Activated naive CD8-positive, alpha-beta T cell treated with anti-CD3 and anti-CD28 coated beads for 36 hours (primary cell): Measurements from ENCODE around the gene DNASE1L2. TPM values are rescaled to one million over a fixed set of nuclear protein-coding genes. Genes with fewer than 3 reads are reported as not detected.
"Not testable (repeated sequence)": the region's sequence is repeated elsewhere in the genome, so short reads cannot be mapped to it uniquely, and the experiment has no call there.

Source experiments
- DNase-seq: peaks from one replicate; pipeline ENCODE4 v3.0.0; 2021
- H3K27ac Mint-ChIP-seq: one replicate; pipeline ENCODE4 v1.8.0; 2022; ENCODE audit warnings: mild to moderate bottlenecking, moderate library complexity, mixed read lengths
- H3K27me3 Mint-ChIP-seq: one replicate; pipeline ENCODE4 v1.8.0; 2022; ENCODE audit warnings: mild to moderate bottlenecking, mixed read lengths
- H3K36me3 Mint-ChIP-seq: one replicate; pipeline ENCODE4 v1.8.0; 2021; ENCODE audit warnings: mild to moderate bottlenecking, mixed read lengths
- H3K4me1 Mint-ChIP-seq: one replicate; pipeline ENCODE4 v1.8.0; 2021; ENCODE audit warnings: mixed read lengths
- H3K4me3 Mint-ChIP-seq: one replicate; pipeline ENCODE4 v1.8.0; 2022; ENCODE audit warnings: mild to moderate bottlenecking, moderate library complexity, mixed read lengths
- H3K9me3 Mint-ChIP-seq: one replicate; pipeline ENCODE4 v1.8.0; 2022; ENCODE audit warnings: mixed read lengths
- total RNA-seq, 2 experiments: library from RNA; stranded (reverse); gene quantifications; one replicate each; pipeline ENCODE4 v1.2.3, GENCODE V29; 2021

The DNASE1L2 gene
- total RNA-seq, 2 experiments from 2014 or later, result 0.87 to 0.92 TPM

DNA sequence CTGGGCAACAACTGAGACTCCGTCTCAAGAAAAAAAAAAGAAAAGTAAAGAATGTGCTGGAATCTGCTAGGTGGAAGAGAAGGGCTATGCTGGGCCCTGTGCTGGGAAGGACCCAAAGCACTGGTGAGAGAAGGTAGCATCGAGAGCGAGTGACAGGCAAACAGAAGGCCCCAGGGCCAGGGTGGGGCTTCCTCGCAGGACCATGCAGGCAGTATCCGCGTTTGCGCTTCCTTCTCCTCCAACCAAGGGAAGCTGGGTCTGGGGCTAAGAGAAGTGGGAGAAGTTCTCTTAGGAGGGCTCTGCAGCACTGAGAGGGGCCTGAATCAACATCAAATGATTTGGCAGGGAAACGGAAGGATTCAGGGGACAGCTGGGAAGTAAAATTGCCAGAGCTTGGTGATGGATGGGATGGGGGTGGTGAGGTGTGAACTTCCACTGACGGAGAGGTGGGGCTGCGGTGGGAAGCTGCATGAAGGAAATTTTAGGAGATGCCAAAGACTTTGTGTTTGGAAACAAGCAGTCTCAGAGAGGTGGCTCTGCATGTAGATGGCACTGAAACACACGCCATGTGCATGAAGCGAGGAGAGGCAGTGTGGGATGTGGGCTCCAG is 20.4 kb downstream of the DNASE1L2 start:
- Mint-ChIP-seq H3K9me3 (no peaks in the 10 kb centered on the region), H3K36me3 (peaks cover 39% of the 10 kb centered on the region)

DNA sequence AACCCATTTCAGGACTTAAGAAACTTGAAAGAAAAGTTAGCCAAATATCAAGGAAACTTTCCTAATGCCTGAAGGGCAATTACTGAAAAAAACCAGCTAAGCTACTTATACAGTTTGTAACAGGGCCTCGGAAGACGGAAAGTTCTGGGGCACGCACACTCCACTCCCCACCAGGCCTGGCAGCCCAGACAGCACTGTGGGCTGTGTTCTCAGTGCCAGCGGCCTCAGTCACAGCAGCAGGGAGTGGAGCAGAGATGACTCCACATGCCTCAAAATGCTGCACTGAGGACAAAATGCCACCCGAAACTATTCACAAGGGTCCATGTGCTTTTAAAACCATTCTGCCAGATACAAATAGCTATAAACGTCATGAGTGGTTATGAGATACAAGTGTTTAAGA is 21.5 kb downstream of the DNASE1L2 start:
- H3K9me3 Mint-ChIP-seq, result no peaks in the 10 kb centered on the region
- peaks cover 8% of the 10 kb centered on the region for H3K4me1 Mint-ChIP-seq
- peaks cover 47% of the 10 kb centered on the region for H3K36me3 Mint-ChIP-seq
- peak overlapping the region; percentile 5 for H3K27ac Mint-ChIP-seq
- DNase-seq, result no peak
- no peak overlapping the region for H3K4me3 Mint-ChIP-seq
- no peaks in the 10 kb centered on the region for H3K27me3 Mint-ChIP-seq

More for the DNA sequence above, 20.4 kb downstream of the DNASE1L2 start:
- no peaks in the 10 kb centered on the region for H3K27me3 Mint-ChIP-seq
- DNase-seq, result no peak
- H3K4me3 Mint-ChIP-seq, result no peak overlapping the region
- peak overlapping the region; percentile 43 for H3K27ac Mint-ChIP-seq
- peaks cover 9% of the 10 kb centered on the region for H3K4me1 Mint-ChIP-seq

DNA sequence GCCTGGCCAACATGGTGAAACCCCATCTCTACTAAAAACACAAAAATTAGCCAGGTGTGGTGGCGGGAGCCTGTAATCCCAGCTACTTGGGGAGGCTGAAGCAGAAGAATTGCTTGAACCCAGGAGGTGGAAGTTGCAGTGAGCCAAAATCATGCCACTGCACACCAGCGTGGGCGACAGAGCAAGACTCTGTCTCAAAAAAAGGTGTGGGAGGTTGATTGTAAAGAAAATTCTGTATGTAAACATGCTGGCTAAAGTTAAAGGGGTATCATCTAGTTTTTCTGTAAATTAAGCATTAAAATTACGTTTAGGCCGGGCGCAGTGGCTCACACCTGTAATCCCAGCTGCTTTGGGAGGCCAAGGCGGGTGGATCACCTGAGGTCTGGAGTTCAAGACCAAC is 22.3 kb downstream of the DNASE1L2 start:
- not testable (repeated sequence) for DNase-seq, H3K4me3 Mint-ChIP-seq, H3K9me3 Mint-ChIP-seq, H3K4me1 Mint-ChIP-seq, H3K27me3 Mint-ChIP-seq
- Mint-ChIP-seq H3K36me3 (peaks cover 51% of the 10 kb centered on the region), H3K27ac (peak overlapping the region; percentile 38)

DNA sequence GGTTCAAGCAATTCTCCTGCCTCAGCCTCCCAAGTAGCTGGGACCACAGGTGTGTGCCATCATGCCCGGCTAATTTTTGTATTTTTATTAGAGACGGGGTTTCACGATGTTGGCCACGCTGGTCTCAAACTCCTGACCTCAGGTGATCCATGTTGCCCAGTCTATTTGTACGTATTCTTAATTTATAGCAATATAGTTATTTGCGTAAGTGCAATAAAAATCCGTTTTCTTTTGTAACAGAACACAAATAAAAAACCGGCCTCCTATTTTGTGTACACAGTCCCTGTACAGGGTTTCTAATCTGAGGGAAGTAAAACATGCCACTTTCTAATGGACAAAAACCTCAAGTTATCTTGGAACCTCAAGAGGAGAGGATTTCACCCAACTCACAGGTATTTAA is 24.0 kb downstream of the DNASE1L2 start:
- H3K4me3 Mint-ChIP-seq, result no peak overlapping the region
- peaks cover 52% of the 10 kb centered on the region for H3K36me3 Mint-ChIP-seq
- no peak overlapping the region for H3K27ac Mint-ChIP-seq
- no peaks in the 10 kb centered on the region for H3K27me3 Mint-ChIP-seq
- H3K4me1 Mint-ChIP-seq, result peaks cover 19% of the 10 kb centered on the region
- H3K9me3 Mint-ChIP-seq, result no peaks in the 10 kb centered on the region
- no peak for DNase-seq

- H3K9me3 Mint-ChIP-seq, H3K4me3 Mint-ChIP-seq, H3K27ac Mint-ChIP-seq, DNase-seq, H3K27me3 Mint-ChIP-seq: not testable (repeated sequence)
- Mint-ChIP-seq H3K36me3 (peaks cover 58% of the 10 kb centered on the region), H3K4me1 (peaks cover 31% of the 10 kb centered on the region)
These were observed 26.8 kb downstream of the DNASE1L2 start for GRCh38 chr16:2263026-2263425.

DNA sequence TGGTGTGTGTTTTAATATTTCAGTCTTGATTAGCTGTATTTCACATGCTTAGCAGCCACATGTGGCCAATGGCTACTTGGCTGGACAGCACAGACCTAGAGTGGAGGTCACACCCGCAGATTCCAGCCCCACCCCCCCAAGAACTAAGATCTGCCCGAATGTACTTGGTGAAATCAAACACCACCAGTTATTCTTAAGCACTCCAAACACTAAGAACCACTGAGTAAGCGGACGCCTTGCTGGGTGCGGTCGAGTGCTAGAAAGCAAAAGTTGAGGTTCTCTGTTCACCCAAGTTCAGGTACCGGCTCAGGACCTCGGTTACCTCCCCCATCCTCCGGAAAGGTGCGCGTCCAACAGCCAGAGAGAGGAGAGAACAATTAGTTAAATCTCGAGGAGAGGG is 30.6 kb downstream of the DNASE1L2 start:
- Mint-ChIP-seq H3K4me3 (peak overlapping the region; percentile 92), H3K36me3 (peaks cover 48% of the 10 kb centered on the region), H3K4me1 (peaks cover 36% of the 10 kb centered on the region), H3K27ac (peak overlapping the region; percentile 97)
- not testable (repeated sequence) for H3K9me3 Mint-ChIP-seq, H3K27me3 Mint-ChIP-seq, DNase-seq

GRCh38 chr16:2267505-2267912 is 31.3 kb downstream of the DNASE1L2 start:
- Mint-ChIP-seq H3K4me3 (peak overlapping the region; percentile 92), H3K4me1 (peaks cover 34% of the 10 kb centered on the region), H3K36me3 (peaks cover 42% of the 10 kb centered on the region), H3K27ac (peak overlapping the region; percentile 97)
- not testable (repeated sequence) for H3K9me3 Mint-ChIP-seq, DNase-seq, H3K27me3 Mint-ChIP-seq

DNA sequence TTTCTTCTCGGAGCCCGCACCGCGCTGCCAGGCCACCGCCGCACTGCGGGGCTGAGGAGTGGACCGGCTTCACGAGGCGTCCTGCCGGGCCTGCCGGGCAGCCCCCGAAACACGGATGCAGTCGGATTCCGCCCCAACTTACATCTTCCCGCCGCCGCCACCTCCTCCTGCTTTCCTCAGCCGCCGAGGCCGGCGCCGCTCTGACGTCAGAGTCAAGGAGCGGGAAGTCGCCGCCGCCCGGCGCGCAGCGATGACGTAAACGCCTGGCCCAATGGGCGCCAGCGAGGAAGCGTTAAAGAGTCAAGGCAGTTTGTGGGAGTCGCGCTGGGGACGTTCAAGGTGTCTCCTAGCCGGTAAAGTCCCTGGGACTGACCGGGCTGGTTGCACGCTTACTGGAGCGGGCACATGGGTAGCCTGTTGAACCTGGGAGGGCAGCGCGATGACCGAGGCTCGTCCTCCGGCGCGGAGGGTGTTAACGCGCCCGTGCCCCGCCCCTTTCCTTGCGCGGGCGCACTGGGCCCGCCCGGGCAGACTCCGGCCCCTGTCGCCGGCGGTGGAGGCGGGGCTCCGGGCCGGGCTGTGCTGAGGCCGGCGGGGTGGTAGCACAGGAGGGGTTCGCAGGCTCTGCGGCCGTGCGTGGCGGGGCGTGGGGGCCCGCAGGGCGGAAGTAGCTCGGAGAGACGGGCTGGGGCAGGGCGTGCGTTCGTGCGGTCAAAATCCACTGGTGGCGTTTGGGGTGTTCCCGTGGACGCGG is 31.8 kb downstream of the DNASE1L2 start, which contains the start of gene RNPS1:
TSS of gene RNPS1 (minus strand) at position 214 of the 754 bp plus-strand sequence. CDS start 3,483 bp downstream, outside the sequence.
- peak; percentile 97 for DNase-seq
- Mint-ChIP-seq H3K4me3 (peak within 1 kb of the TSS; percentile 92), H3K27me3 (no peaks in the 10 kb centered on the region), H3K27ac (peak within 1 kb of the TSS; percentile 97), H3K4me1 (peaks cover 34% of the 10 kb centered on the region), H3K9me3 (no peaks in the 10 kb centered on the region), H3K36me3 (peaks cover 36% of the 10 kb centered on the region)

- Mint-ChIP-seq H3K4me3 (no peak overlapping the region), H3K4me1 (peaks cover 24% of the 10 kb centered on the region), H3K9me3 (no peaks in the 10 kb centered on the region), H3K27me3 (no peaks in the 10 kb centered on the region), H3K27ac (no peak overlapping the region), H3K36me3 (peaks cover 26% of the 10 kb centered on the region)
- no peak for DNase-seq
These were observed 33.8 kb downstream of the DNASE1L2 start for GRCh38 chr16:2270070-2270462.

- peaks cover 19% of the 10 kb centered on the region for H3K36me3 Mint-ChIP-seq
- peaks cover 17% of the 10 kb centered on the region for H3K4me1 Mint-ChIP-seq
- no peak overlapping the region for H3K4me3 Mint-ChIP-seq
- no peak for DNase-seq
- no peaks in the 10 kb centered on the region for H3K27me3 Mint-ChIP-seq
- H3K9me3 Mint-ChIP-seq, result no peaks in the 10 kb centered on the region
- H3K27ac Mint-ChIP-seq, result no peak overlapping the region
These were observed 34.6 kb downstream of the DNASE1L2 start for GRCh38 chr16:2270588-2271470.

DNA sequence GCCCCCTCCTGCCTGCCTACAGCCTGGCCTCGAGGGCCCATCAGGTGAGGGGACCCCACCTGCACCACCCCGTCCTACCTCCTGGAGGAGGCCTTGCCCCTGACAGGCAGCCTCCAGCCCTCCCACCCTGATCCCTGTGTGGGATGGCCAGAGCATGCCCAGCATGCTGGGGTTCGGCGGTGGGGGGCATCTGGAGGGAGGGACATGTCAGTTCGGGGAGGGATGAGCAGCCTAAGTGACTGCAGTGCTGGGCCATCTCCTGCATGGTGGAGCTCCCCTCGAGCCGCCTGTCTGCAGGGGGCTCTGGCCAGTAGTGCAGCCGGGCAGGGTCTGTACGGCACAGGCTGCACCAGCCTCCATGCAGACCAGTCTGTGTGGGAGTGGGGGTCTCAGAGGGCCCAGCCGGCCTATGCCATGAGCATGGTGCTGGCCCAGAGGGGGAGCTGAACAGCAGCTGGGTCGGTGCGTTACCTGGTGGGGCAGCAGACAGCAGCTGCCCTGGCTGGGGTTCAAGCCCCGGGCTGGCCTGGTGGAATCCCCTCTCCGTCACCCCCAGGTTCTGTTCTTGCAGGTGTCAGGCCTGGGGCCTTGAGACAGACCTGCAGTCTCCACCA is 35.7 kb downstream of the DNASE1L2 start:
- H3K27ac Mint-ChIP-seq, result no peak overlapping the region
- peaks cover 8% of the 10 kb centered on the region for H3K4me1 Mint-ChIP-seq
- no peaks in the 10 kb centered on the region for H3K27me3 Mint-ChIP-seq
- no peak for DNase-seq
- H3K36me3 Mint-ChIP-seq, result peaks cover 8% of the 10 kb centered on the region
- no peaks in the 10 kb centered on the region for H3K9me3 Mint-ChIP-seq
- H3K4me3 Mint-ChIP-seq, result no peak overlapping the region

DNA sequence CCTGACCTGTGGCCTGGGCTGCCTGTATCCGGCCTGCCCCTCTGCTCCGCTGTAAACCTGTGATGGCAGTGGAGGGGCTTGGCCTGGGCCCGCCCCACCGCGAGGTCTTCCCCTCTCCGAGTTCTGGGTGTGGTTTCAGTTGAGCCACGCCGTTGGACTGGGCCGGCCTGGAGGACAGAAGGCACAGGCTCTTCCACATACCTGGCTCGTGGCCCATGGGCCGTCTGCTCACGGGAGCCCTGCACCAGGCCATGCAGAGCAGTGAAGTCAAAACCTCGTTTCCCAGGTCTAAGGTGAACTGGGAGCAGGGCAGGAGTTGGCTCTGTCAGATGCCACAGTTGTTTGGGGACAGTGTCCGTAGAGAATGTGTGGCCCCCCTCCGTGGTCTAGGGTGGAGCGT is 37.2 kb downstream of the DNASE1L2 start:
- no peak overlapping the region for H3K4me3 Mint-ChIP-seq
- no peaks in the 10 kb centered on the region for H3K27me3 Mint-ChIP-seq
- H3K9me3 Mint-ChIP-seq, result no peaks in the 10 kb centered on the region
- peaks cover 3% of the 10 kb centered on the region for H3K36me3 Mint-ChIP-seq
- H3K27ac Mint-ChIP-seq, result no peak overlapping the region
- DNase-seq, result no peak
- H3K4me1 Mint-ChIP-seq, result peaks cover 8% of the 10 kb centered on the region

- peaks cover 8% of the 10 kb centered on the region for H3K4me1 Mint-ChIP-seq
- H3K27me3 Mint-ChIP-seq, result no peaks in the 10 kb centered on the region
- H3K36me3 Mint-ChIP-seq, result peaks cover 3% of the 10 kb centered on the region
- H3K4me3 Mint-ChIP-seq, result no peak overlapping the region
- H3K27ac Mint-ChIP-seq, result no peak overlapping the region
- no peaks in the 10 kb centered on the region for H3K9me3 Mint-ChIP-seq
- DNase-seq, result no peak
These were observed 37.7 kb downstream of the DNASE1L2 start for GRCh38 chr16:2273931-2274330.

- no peaks in the 10 kb centered on the region for H3K27me3 Mint-ChIP-seq
- DNase-seq, result no peak
- no peak overlapping the region for H3K4me3 Mint-ChIP-seq
- no peak overlapping the region for H3K27ac Mint-ChIP-seq
- no peaks in the 10 kb centered on the region for H3K4me1 Mint-ChIP-seq
- H3K36me3 Mint-ChIP-seq, result peaks cover 2% of the 10 kb centered on the region
- H3K9me3 Mint-ChIP-seq, result no peaks in the 10 kb centered on the region
These were observed 39.5 kb downstream of the DNASE1L2 start for GRCh38 chr16:2275476-2276367.
